ENCODE measurements around the gene TRMT10A.

Gene TRMT10A

GRCh38 chr4:99563310-99564186, at the start of gene TRMT10A:
Gene TRMT10A, minus strand, starts transcription at chr4:99564039. Its CDS starts 4,701 bp downstream, at chr4:99559338.
- peak; percentile 89 for DNase-seq (ENCODE audit: low read depth)

DNA sequence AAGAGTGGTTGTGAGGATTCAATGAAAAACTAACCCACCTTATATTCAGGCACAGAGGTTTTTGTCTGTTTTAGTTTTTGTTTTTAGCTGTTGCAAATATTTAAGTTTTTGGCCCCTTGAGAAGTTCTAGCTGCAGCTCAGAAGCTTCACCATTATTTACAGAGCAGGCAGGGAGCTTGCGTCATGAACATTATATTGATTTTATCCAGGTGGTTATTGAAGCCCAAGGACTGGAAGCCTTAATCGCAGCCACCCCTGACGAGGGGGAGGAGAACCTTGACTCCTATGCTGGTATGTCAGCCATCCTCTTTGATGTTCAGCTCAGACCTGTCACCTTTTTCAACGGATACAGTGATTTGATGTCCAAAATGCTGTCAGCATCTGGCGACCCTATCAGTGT, 48.9 kb upstream of the TRMT10A start:
- DNase-seq (ENCODE audit: low read depth) = no peak

DNA sequence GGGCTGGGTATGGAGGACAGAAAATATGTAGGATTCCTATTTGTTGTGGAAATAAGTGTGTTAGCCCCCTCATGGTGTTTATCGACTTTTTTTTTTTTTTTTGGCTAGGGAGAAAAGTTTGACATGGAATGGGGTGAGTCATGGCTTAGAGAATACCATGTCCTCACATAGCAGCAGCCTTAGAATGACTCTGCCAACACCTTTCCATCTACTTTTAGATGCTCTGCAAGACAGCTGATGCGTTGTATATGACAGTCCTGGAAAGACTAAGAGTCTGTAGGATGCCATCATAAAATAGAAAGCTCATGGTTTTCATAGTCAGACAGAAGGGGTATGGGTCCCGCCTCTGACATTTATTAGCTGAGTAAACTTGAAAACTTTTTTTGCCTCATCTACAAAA, 48.4 kb upstream of the TRMT10A start:
- no peak for DNase-seq (ENCODE audit: low read depth)

GRCh38 chr4:99610605-99611175, 46.9 kb upstream of the TRMT10A start:
- no peak for DNase-seq (ENCODE audit: low read depth)

- no peak for DNase-seq (ENCODE audit: low read depth)
These were observed 44.6 kb upstream of the TRMT10A start for GRCh38 chr4:99608417-99608816.

DNA sequence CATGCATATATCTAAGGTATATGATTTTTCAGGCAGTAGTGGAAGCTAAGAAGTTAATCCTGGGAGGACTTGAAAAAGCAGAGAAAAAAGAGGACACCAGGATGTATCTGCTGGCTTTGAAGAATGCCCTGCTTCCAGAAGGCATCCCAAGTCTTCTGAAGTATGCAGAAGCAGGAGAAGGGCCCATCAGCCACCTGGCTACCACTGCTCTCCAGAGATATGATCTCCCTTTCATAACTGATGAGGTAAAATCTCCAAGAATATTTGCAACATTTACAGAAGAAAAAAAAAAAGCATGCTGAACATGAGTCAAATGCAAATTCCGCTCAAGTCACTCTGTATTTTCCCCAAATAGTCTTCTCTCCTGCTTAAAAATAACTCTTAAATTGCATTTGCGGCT, 42.9 kb upstream of the TRMT10A start:
- no peak for DNase-seq (ENCODE audit: low read depth)

DNA sequence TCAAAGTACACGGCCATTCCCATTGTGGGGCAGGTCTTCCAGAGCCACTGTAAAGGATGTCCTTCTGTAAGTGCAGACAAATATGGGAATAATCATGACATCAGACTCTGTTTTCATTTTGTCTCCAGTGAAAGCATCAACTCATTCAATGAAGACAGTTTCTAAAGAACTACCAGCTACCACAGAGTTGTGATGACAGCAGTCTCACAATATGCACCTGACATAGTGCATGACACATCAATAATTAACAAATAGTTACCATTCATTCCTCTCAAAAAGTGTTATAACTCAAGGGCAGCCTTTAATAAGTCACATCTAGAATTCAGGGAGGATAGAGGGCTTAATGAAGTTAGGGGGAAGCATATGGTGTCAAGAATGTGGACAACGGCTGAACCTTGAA, 31.0 kb upstream of the TRMT10A start:
- DNase-seq (ENCODE audit: low read depth) = no peak

- DNase-seq (ENCODE audit: low read depth) = no peak
These were observed 30.2 kb upstream of the TRMT10A start for GRCh38 chr4:99593781-99594641.

GRCh38 chr4:99591757-99592156, 27.9 kb upstream of the TRMT10A start:
- DNase-seq (ENCODE audit: low read depth) = no peak

- DNase-seq (ENCODE audit: low read depth) = no peak
These were observed 24.0 kb upstream of the TRMT10A start for GRCh38 chr4:99587803-99588202.

DNA sequence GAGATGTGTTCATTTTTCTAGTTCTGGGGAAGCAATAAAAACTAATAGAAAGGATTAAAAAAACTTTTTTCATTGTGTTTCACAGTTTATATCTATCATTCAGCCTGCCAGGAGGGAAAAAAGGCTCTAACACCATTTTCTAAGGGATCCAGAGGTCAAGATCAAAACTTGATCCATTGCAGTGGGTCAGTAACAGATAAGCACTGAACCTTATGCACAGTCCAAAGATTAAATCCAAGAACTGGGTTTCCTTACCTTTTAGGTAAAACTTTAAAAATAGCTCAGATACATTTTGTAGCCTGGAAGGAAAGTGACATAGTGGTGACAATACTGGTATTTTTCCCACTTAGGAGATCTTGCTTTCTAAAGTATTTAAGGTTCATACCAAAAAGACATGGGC, 23.5 kb upstream of the TRMT10A start:
- no peak for DNase-seq (ENCODE audit: low read depth)

DNA sequence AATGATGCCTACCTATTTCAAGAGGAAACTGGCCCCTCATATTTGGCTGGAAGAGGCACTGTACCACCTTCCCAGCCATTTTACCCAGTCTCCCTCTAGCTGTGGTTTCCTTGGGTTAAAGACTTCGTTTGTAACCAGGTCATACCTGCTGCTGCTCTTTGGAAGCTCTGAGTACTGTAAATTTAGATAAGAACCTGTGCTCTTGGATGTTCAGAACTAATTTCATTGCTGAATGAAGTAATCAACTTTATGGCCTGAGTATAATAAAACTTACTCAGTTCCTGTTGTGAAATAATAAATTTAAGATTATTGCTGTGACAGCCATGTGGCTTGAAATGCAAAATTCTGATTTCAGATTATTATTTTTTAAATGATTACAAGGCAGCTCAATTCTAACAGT, 23.0 kb upstream of the TRMT10A start:
- no peak for DNase-seq (ENCODE audit: low read depth)

DNA sequence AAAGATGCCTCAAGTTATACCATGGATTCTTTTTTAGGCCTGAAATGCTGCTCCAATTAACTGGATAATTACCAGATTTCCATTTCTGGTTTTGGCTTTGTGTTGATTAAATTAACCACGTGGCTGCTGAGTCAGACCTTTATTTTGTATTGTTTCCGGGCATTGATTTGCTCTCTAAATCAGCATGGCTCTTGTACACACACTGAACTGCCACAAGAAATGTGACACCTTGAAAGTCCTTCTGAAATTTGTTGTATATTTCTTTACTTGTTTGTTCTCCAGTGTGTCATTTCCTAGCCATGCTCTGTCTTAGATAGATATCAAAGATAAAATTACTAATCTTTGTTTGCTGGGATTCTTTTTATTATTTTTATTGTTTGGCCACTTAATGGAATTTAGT, 22.5 kb upstream of the TRMT10A start:
- no peak for DNase-seq (ENCODE audit: low read depth)

DNA sequence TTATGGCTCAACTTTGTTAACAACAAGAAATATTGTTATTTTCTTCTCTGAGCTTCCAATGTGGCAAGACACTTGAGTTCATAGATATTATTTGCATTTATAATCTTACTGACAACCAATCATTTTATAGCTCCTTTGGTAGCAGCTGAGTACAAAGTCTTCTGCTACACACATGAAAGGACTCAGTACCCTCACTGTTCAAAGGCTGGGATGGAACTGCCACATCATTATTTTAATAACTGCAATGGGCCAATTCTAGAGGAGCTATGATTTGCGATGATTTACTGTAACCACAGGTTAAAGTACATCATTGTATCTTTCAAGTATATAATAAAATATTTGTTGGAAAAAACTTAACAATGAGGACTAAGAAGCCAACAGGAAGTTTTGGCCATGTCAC, 21.7 kb upstream of the TRMT10A start:
- DNase-seq (ENCODE audit: low read depth) = no peak

GRCh38 chr4:99578714-99579113, 14.9 kb upstream of the TRMT10A start:
- DNase-seq (ENCODE audit: low read depth) = no peak

- no peak for DNase-seq (ENCODE audit: low read depth)
These were observed 10.9 kb upstream of the TRMT10A start, which contains the start of gene MTTP for GRCh38 chr4:99574530-99575324. Gene MTTP, plus strand, starts transcription at chr4:99574824. Its CDS starts 86 bp downstream, at chr4:99574910.

DNA sequence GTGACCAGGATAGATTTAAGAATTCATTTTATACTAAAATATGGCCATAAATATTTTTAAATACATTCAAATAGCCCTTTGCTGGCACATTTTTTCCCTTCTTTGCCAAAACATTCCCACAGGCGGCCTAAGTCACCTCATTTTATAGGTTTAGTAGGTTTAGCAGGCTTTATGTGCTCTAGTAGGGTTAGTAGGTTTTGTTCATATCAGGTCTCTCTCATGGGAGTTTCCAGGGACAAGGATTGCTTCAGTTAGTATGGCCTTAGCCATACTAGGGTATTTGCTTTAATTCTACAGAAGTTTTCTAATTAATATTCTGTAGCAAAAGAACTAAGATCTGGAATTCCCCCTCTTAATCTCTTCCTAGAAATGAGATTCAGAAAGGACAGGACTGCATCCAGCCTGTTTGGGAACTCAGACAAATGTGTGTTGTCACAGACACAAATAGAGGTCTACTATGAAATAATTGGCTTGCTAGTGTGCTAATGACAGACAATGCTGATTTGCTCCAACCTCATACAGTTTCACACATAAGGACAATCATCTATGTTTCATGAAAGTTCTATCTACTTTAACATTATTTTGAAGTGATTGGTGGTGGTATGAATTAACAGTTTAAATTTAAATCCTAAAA, 10.0 kb upstream of the TRMT10A start:
- no peak for DNase-seq (ENCODE audit: low read depth)

- DNase-seq (ENCODE audit: low read depth) = no peak
These were observed 8.8 kb upstream of the TRMT10A start for GRCh38 chr4:99572527-99573240.

DNA sequence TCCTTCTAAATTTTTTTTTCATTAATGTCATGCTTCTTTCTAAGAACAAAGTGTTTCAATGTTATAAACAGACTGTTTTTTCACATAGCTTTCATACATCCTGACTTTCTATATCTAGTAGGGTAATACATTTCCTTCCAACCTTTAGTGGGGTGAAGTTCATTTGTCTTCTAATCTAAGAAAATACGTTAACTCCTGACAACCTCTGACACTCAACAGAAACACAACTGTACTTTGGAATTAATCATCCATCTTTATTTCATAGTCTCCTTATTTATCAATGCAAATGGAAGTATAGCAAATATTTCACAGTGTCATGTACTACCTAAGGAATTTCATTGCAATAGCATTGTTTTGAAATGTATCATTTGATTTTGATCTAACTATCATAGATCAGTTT, 8.0 kb upstream of the TRMT10A start:
- DNase-seq (ENCODE audit: low read depth) = no peak

DNA sequence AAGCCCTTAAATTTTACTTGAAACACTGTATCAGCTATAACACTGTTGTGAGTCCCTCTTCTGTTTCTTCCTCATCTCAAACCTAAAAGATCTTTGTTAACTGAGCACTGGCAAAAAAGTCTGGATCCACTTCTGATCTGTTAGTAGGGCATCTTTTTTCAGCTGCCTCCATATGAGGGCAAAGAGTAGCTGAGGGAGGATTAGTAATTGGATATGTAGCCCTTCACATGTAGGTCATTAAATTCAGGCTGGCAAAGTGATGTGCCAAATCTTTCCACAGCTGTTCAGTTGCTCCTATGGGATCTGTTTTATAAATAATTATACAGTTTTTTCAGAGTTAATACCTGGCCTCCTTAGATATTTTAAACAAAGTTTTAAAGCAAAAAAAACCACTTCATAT, 1.1 kb upstream of the TRMT10A start:
- no peak for DNase-seq (ENCODE audit: low read depth)

GRCh38 chr4:99552872-99553271, 11.0 kb downstream of the TRMT10A start:
- no peak for DNase-seq (ENCODE audit: low read depth)

Data from HS-5 (cell line).